ENCODE results near the gene HIP1.

The HIP1 gene

GRCh38 chr7:75667938-75668337 lies 70.8 kb downstream of the HIP1 start:
- no peak for DNase-seq

GRCh38 chr7:75663302-75663907 lies 75.3 kb downstream of the HIP1 start:
- no peak for DNase-seq

- no peak for DNase-seq
Measured at GRCh38 chr7:75662579-75663301, 76.0 kb downstream of the HIP1 start.

GRCh38 chr7:75660566-75661215 lies 78.0 kb downstream of the HIP1 start:
- no peak for DNase-seq

GRCh38 chr7:75658802-75659201 lies 79.9 kb downstream of the HIP1 start:
- no peak for DNase-seq

- DNase-seq = no peak
Measured at GRCh38 chr7:75658369-75658768, 80.4 kb downstream of the HIP1 start.

- DNase-seq = no peak
Measured at GRCh38 chr7:75657866-75658265, 80.9 kb downstream of the HIP1 start.

- no peak for DNase-seq
Measured at GRCh38 chr7:75656740-75657139, 82.0 kb downstream of the HIP1 start.

GRCh38 chr7:75655536-75655935 lies 83.2 kb downstream of the HIP1 start:
- no peak for DNase-seq

- DNase-seq = no peak
Measured at GRCh38 chr7:75654855-75655254, 83.9 kb downstream of the HIP1 start.

- no peak for DNase-seq
Measured at GRCh38 chr7:75653651-75654050, 85.1 kb downstream of the HIP1 start.

- no peak for DNase-seq
Measured at GRCh38 chr7:75652788-75653187, 86.0 kb downstream of the HIP1 start.

- no peak for DNase-seq
Measured at GRCh38 chr7:75650681-75651080, 88.1 kb downstream of the HIP1 start.

- DNase-seq = no peak
Measured at GRCh38 chr7:75650062-75650461, 88.7 kb downstream of the HIP1 start.

GRCh38 chr7:75649462-75649861 lies 89.3 kb downstream of the HIP1 start:
- no peak for DNase-seq

- DNase-seq = no peak
Measured at GRCh38 chr7:75647709-75648438, 90.9 kb downstream of the HIP1 start.

- DNase-seq = no peak
Measured at GRCh38 chr7:75646571-75647102, 92.1 kb downstream of the HIP1 start.

- no peak for DNase-seq
Measured at GRCh38 chr7:75645570-75645969, 93.2 kb downstream of the HIP1 start.

- no peak for DNase-seq
Measured at GRCh38 chr7:75644589-75644988, 94.2 kb downstream of the HIP1 start.

GRCh38 chr7:75642810-75643486 lies 95.8 kb downstream of the HIP1 start:
- peak; percentile 15 to 46 for DNase-seq

- DNase-seq = no peak
Measured at GRCh38 chr7:75640201-75640600, 98.5 kb downstream of the HIP1 start.

- no peak for DNase-seq
Measured at GRCh38 chr7:75639886-75640190, 98.9 kb downstream of the HIP1 start.
